Measurements from ENCODE around the gene P4HA2.

P4HA2 gene

GRCh38 chr5:132237141-132237540, 9.5 kb upstream of the P4HA2 start:
- Histone ChIP-seq H3K27me3 (ENCODE audit: insufficient read depth, low read length, poor library complexity, severe bottlenecking) (no peaks in the 10 kb centered on the region), H4K20me1 (ENCODE audit: insufficient read depth, low read length, poor library complexity, severe bottlenecking) (no peaks in the 10 kb centered on the region), H3K9me2 (replicated peaks; ENCODE audit: low read depth, low read length) (no peaks in the 10 kb centered on the region), H3K36me3 (ENCODE audit: insufficient read depth, low read length) (no peaks in the 10 kb centered on the region), H3F3A (ENCODE audit: low read depth) (no peaks in the 10 kb centered on the region), H3K9me3 (ENCODE audit: insufficient read depth, low read depth, low read length) (no peaks in the 10 kb centered on the region), H3K79me2 (ENCODE audit: insufficient read depth, low read length) (no peaks in the 10 kb centered on the region), H3K4me3 (ENCODE audit: low read length, poor library complexity, severe bottlenecking) (no peak overlapping the region), H3K4me2 (ENCODE audit: low read depth, low read length, poor library complexity, severe bottlenecking) (no peak overlapping the region), H3K9ac (ENCODE audit: low read depth, low read length, poor library complexity, severe bottlenecking) (no peak overlapping the region), H2AFZ (ENCODE audit: low read length) (no peak overlapping the region), H3K4me1 (ENCODE audit: insufficient read depth, low read length, poor library complexity, severe bottlenecking) (peaks cover 17% of the 10 kb centered on the region)
- TF ChIP-seq CTCF (conservative IDR thresholded peaks at IDR 0.05; ENCODE audit: low read length) (no peak), EZH2phosphoT487 (IDR thresholded peaks at IDR 0.05; ENCODE audit: borderline replicate concordance) (no peak)

GRCh38 chr5:132235340-132235739, 7.7 kb upstream of the P4HA2 start:
- Histone ChIP-seq H3K9me2 (replicated peaks; ENCODE audit: low read depth, low read length) (no peaks in the 10 kb centered on the region), H2AFZ (ENCODE audit: low read length) (no peak overlapping the region), H3K9ac (ENCODE audit: low read depth, low read length, poor library complexity, severe bottlenecking) (no peak overlapping the region), H3K79me2 (ENCODE audit: insufficient read depth, low read length) (no peaks in the 10 kb centered on the region), H3K27me3 (ENCODE audit: insufficient read depth, low read length, poor library complexity, severe bottlenecking) (no peaks in the 10 kb centered on the region), H3K4me2 (ENCODE audit: low read depth, low read length, poor library complexity, severe bottlenecking) (no peak overlapping the region), H3K4me3 (ENCODE audit: low read length, poor library complexity, severe bottlenecking) (no peak overlapping the region), H3K36me3 (ENCODE audit: insufficient read depth, low read length) (no peaks in the 10 kb centered on the region), H3K9me3 (ENCODE audit: insufficient read depth, low read depth, low read length) (no peaks in the 10 kb centered on the region), H4K20me1 (ENCODE audit: insufficient read depth, low read length, poor library complexity, severe bottlenecking) (no peaks in the 10 kb centered on the region), H3F3A (ENCODE audit: low read depth) (no peaks in the 10 kb centered on the region), H3K4me1 (ENCODE audit: insufficient read depth, low read length, poor library complexity, severe bottlenecking) (peaks cover 32% of the 10 kb centered on the region)
- TF ChIP-seq CTCF (conservative IDR thresholded peaks at IDR 0.05; ENCODE audit: low read length) (no peak), EZH2phosphoT487 (IDR thresholded peaks at IDR 0.05; ENCODE audit: borderline replicate concordance) (no peak)

- Histone ChIP-seq H3K4me1 (ENCODE audit: insufficient read depth, low read length, poor library complexity, severe bottlenecking) (peaks cover 35% of the 10 kb centered on the region), H3K9me2 (replicated peaks; ENCODE audit: low read depth, low read length) (no peaks in the 10 kb centered on the region), H3K9ac (ENCODE audit: low read depth, low read length, poor library complexity, severe bottlenecking) (no peak overlapping the region), H3K4me3 (ENCODE audit: low read length, poor library complexity, severe bottlenecking) (no peak overlapping the region), H2AFZ (ENCODE audit: low read length) (no peak overlapping the region), H3K79me2 (ENCODE audit: insufficient read depth, low read length) (no peaks in the 10 kb centered on the region), H3K9me3 (ENCODE audit: insufficient read depth, low read depth, low read length) (no peaks in the 10 kb centered on the region), H3K4me2 (ENCODE audit: low read depth, low read length, poor library complexity, severe bottlenecking) (no peak overlapping the region), H3K36me3 (ENCODE audit: insufficient read depth, low read length) (no peaks in the 10 kb centered on the region), H3K27me3 (ENCODE audit: insufficient read depth, low read length, poor library complexity, severe bottlenecking) (no peaks in the 10 kb centered on the region), H4K20me1 (ENCODE audit: insufficient read depth, low read length, poor library complexity, severe bottlenecking) (no peaks in the 10 kb centered on the region), H3F3A (ENCODE audit: low read depth) (no peaks in the 10 kb centered on the region)
- TF ChIP-seq EZH2phosphoT487 (IDR thresholded peaks at IDR 0.05; ENCODE audit: borderline replicate concordance) = no peak
- no peak for TF ChIP-seq CTCF (conservative IDR thresholded peaks at IDR 0.05; ENCODE audit: low read length)
Measured at GRCh38 chr5:132234684-132235062, 7.0 kb upstream of the P4HA2 start.
